PFSK-1 (cell line): Measurements from ENCODE around the gene MTMR10.

Experiments used
- POLR2AphosphoS5 ChIP-seq: IDR thresholded peaks from 2 replicates; pipeline ENCODE4 v1.6.1; 2012; ENCODE audit warnings: low read depth, mild to moderate bottlenecking, control low read depth, low read length, moderate library complexity
- REST ChIP-seq, 2 experiments: IDR thresholded peaks; 2 replicates each; pipeline versions ENCODE4 v1.6.1 to v1.8.0; 2011 to 2012; ENCODE audit warnings: low read depth in 2 of 2, low read length in 2 of 2, control low read depth in 1 of 2, inconsistent platforms in 1 of 2, mild to moderate bottlenecking in 1 of 2, moderate library complexity in 1 of 2; ENCODE audit not compliant: insufficient read depth in 1 of 2
- SIN3A ChIP-seq: IDR thresholded peaks from 2 replicates; pipeline ENCODE4 v1.6.1; 2012; ENCODE audit warnings: mild to moderate bottlenecking, low read length, moderate library complexity, borderline replicate concordance; ENCODE audit not compliant: insufficient read depth
- TAF1 ChIP-seq: IDR thresholded peaks from 2 replicates; pipeline ENCODE4 v1.6.1; 2012; ENCODE audit warnings: low read length, control low read depth, borderline replicate concordance; ENCODE audit not compliant: insufficient read depth

GRCh38 chr15:30954674-30955073 is 36.8 kb downstream of the MTMR10 start:
- no peak for TF ChIP-seq TAF1
- no peak for TF ChIP-seq POLR2AphosphoS5
- no peak for TF ChIP-seq REST (IDR thresholded peaks at IDR 0.05; ENCODE audit: insufficient read depth in 1 of 2, low read depth in 2 of 2, low read length in 2 of 2)
- no peak for TF ChIP-seq SIN3A
